ENCODE data around the gene EXT2. TPM values are rescaled to one million over a fixed set of nuclear protein-coding genes. Genes with fewer than 3 reads are reported as not detected.

EXT2 gene
- total and polyA plus RNA-seq, 5 donors, result 21.1 to 41.5 (median 34.0) TPM

- intact Hi-C loops (cut with DNase I), result no loop called here
- no peak overlapping the region for H3K4me3 ChIP-seq (ENCODE audit: low read length)
- ATAC-seq (peak in 1 of 2 donors; percentile 28), DNase-seq (no peak)
- H3K27ac ChIP-seq (ENCODE audit: low read length), result no peak overlapping the region
- 81% methylated on average over 5 of the region's 5 CpGs for WGBS
- no peaks in the 10 kb centered on the region for H3K4me1 ChIP-seq (ENCODE audit: control insufficient read depth, insufficient read depth, low read length)
- no peaks in the 10 kb centered on the region for H3K9me3 ChIP-seq (ENCODE audit: control insufficient read depth, low read length)
- H3K27me3 ChIP-seq (ENCODE audit: control insufficient read depth, insufficient read depth), result no peaks in the 10 kb centered on the region
Measured at GRCh38 chr11:44258190-44258489, 162.7 kb downstream of the EXT2 start.

GRCh38 chr11:44258839-44259420, 163.5 kb downstream of the EXT2 start:
- Histone ChIP-seq H3K4me3 (ENCODE audit: low read length) (no peak overlapping the region), H3K27ac (ENCODE audit: low read length) (no peak overlapping the region), H3K27me3 (ENCODE audit: control insufficient read depth, insufficient read depth) (no peaks in the 10 kb centered on the region), H3K9me3 (ENCODE audit: control insufficient read depth, low read length) (no peaks in the 10 kb centered on the region), H3K4me1 (ENCODE audit: control insufficient read depth, insufficient read depth, low read length) (no peaks in the 10 kb centered on the region)
- ATAC-seq (no peak), DNase-seq (no peak)
- intact Hi-C loops (cut with DNase I), result no loop called here
- 78% methylated on average over 5 of the region's 5 CpGs for WGBS

GRCh38 chr11:44260081-44260480, 164.6 kb downstream of the EXT2 start:
- Histone ChIP-seq H3K4me3 (ENCODE audit: low read length) (no peak overlapping the region), H3K4me1 (ENCODE audit: control insufficient read depth, insufficient read depth, low read length) (no peaks in the 10 kb centered on the region), H3K27me3 (ENCODE audit: control insufficient read depth, insufficient read depth) (no peaks in the 10 kb centered on the region), H3K9me3 (ENCODE audit: control insufficient read depth, low read length) (no peaks in the 10 kb centered on the region), H3K27ac (ENCODE audit: low read length) (no peak overlapping the region)
- no peak for DNase-seq
- no peak for ATAC-seq
- intact Hi-C loops (cut with DNase I), result no loop called here
- WGBS, result 82% methylated on average over 4 of the region's 4 CpGs

DNA sequence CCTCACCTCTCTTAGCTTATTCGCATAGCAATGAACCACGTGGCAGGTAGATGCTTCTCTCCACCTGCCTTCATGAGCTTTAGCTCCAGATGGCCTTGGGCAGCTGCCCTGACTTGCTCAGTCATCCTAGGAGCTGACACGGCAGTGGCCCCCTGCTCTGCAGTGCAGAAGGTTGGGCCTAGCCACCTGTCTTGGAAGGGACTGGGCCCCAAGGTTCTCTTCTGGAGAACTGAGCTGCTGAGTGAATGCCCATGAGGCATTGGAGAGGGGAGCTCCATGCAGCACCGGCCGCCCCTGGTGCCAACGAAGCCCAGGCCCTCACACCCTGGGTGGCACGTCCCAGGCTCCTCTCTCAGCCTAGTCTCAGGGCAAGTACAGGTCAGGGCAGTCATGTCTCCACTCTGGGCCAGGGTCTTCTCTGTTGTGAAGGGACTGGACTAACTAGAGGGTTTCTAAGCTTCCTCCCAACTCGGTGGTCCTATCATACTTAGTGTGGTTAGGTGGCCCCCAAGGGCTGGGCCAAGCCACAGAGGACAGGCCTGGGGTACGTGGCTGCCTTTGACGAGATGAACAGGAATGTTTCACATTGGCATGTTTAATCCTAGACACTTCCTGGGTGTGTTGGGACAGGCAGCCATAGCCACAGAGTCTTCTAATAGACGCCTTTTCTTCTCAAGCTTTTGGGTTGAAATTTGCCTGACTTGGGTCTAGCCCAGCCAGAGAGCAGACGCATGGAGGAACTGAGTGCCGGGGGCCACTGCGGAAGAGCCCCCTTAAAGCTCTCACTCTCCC, 166.5 kb downstream of the EXT2 start:
- H3K4me1 ChIP-seq (ENCODE audit: control insufficient read depth, insufficient read depth, low read length), result no peaks in the 10 kb centered on the region
- intact Hi-C loops (cut with DNase I), result no loop called here
- 91% methylated on average over 14 of the region's 14 CpGs for WGBS
- no peaks in the 10 kb centered on the region for H3K27me3 ChIP-seq (ENCODE audit: control insufficient read depth, insufficient read depth)
- no peak for DNase-seq
- no peaks in the 10 kb centered on the region for H3K9me3 ChIP-seq (ENCODE audit: control insufficient read depth, low read length)
- H3K4me3 ChIP-seq (ENCODE audit: low read length), result no peak overlapping the region
- no peak overlapping the region for H3K27ac ChIP-seq (ENCODE audit: low read length)
- ATAC-seq, result no peak

GRCh38 chr11:44263738-44264437, 168.4 kb downstream of the EXT2 start:
- WGBS, result 87% methylated on average over 20 of the region's 20 CpGs
- Histone ChIP-seq H3K27ac (ENCODE audit: low read length) (no peak overlapping the region), H3K4me1 (ENCODE audit: control insufficient read depth, insufficient read depth, low read length) (no peaks in the 10 kb centered on the region), H3K4me3 (ENCODE audit: low read length) (no peak overlapping the region), H3K27me3 (ENCODE audit: control insufficient read depth, insufficient read depth) (no peaks in the 10 kb centered on the region), H3K9me3 (ENCODE audit: control insufficient read depth, low read length) (no peaks in the 10 kb centered on the region)
- intact Hi-C loops (cut with DNase I), result no loop called here
- DNase-seq (peak in 1 of 3 donors; percentile 40), ATAC-seq (no peak)

GRCh38 chr11:44264438-44264749, 168.9 kb downstream of the EXT2 start:
- intact Hi-C loops (cut with DNase I), result no loop called here
- no peaks in the 10 kb centered on the region for H3K9me3 ChIP-seq (ENCODE audit: control insufficient read depth, low read length)
- H3K4me3 ChIP-seq (ENCODE audit: low read length), result no peak overlapping the region
- no peak for ATAC-seq
- H3K27me3 ChIP-seq (ENCODE audit: control insufficient read depth, insufficient read depth), result no peaks in the 10 kb centered on the region
- no peak for DNase-seq
- H3K27ac ChIP-seq (ENCODE audit: low read length), result no peak overlapping the region
- WGBS, result 77% methylated on average over 8 of the region's 8 CpGs
- no peaks in the 10 kb centered on the region for H3K4me1 ChIP-seq (ENCODE audit: control insufficient read depth, insufficient read depth, low read length)

DNA sequence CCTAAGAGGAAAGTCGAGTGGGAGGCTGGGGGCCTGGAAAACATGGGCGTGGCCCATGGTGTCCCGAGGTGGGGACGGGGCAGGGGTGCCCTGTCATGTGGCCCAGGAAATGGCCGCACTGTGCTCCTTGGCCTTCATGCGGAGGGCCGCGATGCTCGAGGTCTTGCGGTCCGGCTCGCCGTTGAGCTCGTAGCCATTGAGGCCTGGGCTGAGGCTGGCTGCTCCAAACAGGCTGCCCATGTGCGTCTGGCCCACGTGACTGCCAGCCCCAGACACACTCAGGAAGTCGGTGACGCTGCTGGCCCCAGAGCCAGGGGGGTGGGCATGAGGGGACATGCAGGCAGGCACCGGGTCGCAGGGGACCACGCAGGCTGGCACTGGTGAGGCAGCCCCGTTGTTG, 169.3 kb downstream of the EXT2 start:
- H3K4me3 ChIP-seq (ENCODE audit: low read length), result no peak overlapping the region
- WGBS, result 93% methylated on average over 22 of the region's 22 CpGs
- no peaks in the 10 kb centered on the region for H3K27me3 ChIP-seq (ENCODE audit: control insufficient read depth, insufficient read depth)
- H3K27ac ChIP-seq (ENCODE audit: low read length), result no peak overlapping the region
- ATAC-seq (no peak), DNase-seq (peak in 1 of 3 donors; percentile 53)
- no peaks in the 10 kb centered on the region for H3K4me1 ChIP-seq (ENCODE audit: control insufficient read depth, insufficient read depth, low read length)
- intact Hi-C loops (cut with DNase I), result no loop called here
- no peaks in the 10 kb centered on the region for H3K9me3 ChIP-seq (ENCODE audit: control insufficient read depth, low read length)

- Histone ChIP-seq H3K9me3 (ENCODE audit: control insufficient read depth, low read length) (no peaks in the 10 kb centered on the region), H3K27me3 (ENCODE audit: control insufficient read depth, insufficient read depth) (no peaks in the 10 kb centered on the region), H3K27ac (ENCODE audit: low read length) (no peak overlapping the region), H3K4me1 (ENCODE audit: control insufficient read depth, insufficient read depth, low read length) (no peaks in the 10 kb centered on the region), H3K4me3 (ENCODE audit: low read length) (no peak overlapping the region)
- ATAC-seq (no peak), DNase-seq (no peak)
- WGBS, result 82% methylated on average over 9 of the region's 9 CpGs
- intact Hi-C loops (cut with DNase I), result no loop called here
Measured at GRCh38 chr11:44266056-44266780, 170.7 kb downstream of the EXT2 start.

DNA sequence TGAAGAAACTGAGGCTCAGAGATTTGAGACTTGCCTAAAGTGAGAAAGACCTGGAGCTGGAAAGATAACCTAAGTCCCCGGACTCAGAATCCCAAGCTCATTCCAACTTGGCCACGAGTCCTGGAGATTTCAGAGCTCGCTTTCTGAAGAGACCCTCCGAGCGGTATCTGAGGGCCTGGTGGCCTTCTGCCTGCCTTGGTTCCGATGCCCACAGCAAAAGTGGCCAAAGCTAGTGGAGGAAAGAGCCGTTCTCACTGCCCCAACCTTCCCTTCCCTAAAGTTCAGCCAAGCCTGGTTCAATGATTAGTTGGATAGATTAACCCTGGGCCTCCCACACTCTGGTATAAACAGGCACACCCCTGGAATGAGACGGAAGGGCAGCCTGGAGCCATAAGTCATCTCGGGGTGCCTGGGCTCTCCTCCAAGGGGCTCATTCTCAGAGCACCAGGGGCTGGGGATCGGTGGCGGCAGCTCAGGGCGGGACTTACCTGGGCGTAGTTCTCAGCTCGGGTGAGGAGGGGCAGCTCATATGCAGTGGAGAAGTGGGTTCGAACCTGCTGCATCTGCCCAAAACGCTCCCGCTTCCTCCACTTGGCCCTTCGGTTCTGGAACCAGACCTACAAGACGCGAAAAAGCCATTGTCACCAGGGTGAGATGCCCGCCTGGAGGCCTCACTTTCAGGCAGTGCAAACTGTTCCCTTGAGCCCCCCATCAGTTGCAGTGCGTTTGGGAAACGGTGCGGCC, 171.7 kb downstream of the EXT2 start:
- Histone ChIP-seq H3K4me1 (ENCODE audit: control insufficient read depth, insufficient read depth, low read length) (no peaks in the 10 kb centered on the region), H3K27ac (ENCODE audit: low read length) (no peak overlapping the region), H3K9me3 (ENCODE audit: control insufficient read depth, low read length) (no peaks in the 10 kb centered on the region), H3K27me3 (ENCODE audit: control insufficient read depth, insufficient read depth) (no peaks in the 10 kb centered on the region), H3K4me3 (ENCODE audit: low read length) (no peak overlapping the region)
- DNase-seq (peak in 1 of 3 donors; percentile 15), ATAC-seq (no peak)
- WGBS, result 91% methylated on average over 24 of the region's 24 CpGs
- intact Hi-C loops (cut with DNase I), result no loop called here

GRCh38 chr11:44267750-44268613, 172.5 kb downstream of the EXT2 start:
- WGBS, result 69% methylated on average over 8 of the region's 8 CpGs
- intact Hi-C loops (cut with DNase I), result no loop called here
- ATAC-seq, result no peak

More at GRCh38 chr11:44267750-44268613, 172.5 kb downstream of the EXT2 start:
- Histone ChIP-seq H3K27me3 (ENCODE audit: control insufficient read depth, insufficient read depth) (no peaks in the 10 kb centered on the region), H3K27ac (ENCODE audit: low read length) (no peak overlapping the region), H3K9me3 (ENCODE audit: control insufficient read depth, low read length) (no peaks in the 10 kb centered on the region), H3K4me3 (ENCODE audit: low read length) (no peak overlapping the region), H3K4me1 (ENCODE audit: control insufficient read depth, insufficient read depth, low read length) (no peaks in the 10 kb centered on the region)
- DNase-seq, result no peak
